ENCODE data around the gene SYT6.
A peak's percentile ranks its signal among the peaks of the same experiment; 100 is the strongest.

Gene SYT6

DNA sequence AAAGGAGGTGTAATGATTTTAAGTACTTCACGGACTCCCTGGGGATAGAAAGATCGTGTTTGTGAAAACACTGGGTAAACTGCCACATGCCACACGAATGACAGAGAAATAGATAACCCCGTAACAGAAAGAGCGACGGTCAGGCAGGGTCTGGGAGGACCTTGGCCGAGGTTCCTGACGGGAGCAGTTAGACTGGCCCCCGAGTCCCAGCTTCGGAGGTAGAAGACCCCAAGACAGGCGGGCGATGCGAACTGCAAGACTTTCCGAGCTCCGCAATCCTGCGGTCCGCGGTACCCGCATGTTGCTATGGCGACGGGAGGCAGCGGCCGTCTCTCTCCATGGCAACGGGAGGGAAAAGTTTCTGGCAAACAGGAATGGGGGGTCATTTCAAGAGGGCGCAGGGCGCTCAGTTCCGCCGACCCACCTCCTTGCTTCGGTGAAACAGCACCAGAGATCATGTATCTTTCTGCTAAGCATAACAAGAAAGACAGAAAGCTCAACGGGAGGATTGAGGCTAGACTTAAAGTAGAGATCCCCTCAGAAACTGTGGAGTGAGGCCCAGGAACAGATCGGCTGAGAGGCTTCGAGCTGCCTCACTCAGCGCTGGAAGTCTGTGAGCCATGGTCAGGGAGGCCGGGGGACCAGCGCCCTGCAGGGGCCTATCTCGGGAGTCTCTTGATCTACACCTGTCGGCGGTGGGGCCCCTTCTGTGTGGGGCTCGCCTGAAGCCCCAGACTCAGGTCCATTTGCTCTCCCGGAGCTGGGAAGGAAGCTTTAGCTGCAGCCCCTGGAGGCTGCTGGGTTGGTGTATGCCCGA, 685 bp upstream of the SYT6 start:
- DNase-seq = peak; percentile 62 to 89

DNA sequence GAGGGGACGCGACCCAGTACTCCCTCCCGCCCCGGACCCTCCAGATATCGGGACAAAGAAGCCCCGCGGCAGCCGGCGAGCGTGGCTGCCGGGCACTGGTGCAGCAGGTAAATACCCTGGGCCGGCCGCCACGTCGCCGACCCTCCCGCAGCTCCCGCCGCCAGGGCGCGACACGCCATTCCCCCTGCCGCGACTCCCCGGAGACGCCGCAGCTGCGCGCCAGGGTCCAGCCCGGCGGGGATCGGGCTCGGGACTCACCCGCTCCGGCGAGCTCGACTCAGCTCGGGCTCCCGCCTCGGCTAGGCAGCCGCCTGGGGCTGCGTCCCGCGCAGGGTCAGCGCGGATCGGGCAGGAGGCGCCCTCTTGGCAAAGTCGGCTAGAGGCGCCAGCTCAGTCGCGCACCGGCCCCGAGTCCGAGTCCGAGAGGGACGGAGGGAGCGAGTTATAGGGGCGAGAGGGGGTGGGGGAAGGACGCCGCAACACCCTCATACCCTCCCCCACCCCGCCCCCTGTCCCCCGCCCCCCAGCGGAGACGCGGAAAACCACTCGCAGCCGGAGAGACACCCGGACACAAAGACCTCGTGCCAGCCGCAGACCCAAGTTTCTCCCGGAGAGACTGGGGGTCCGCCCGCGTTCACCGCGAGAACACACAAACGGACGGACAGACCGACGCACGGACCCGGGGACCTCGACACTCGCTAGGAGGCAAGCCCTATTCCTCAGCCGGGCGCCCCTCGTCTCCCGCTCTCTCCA, 985 bp downstream of the SYT6 start:
- DNase-seq = peak; percentile 44 to 90

DNA sequence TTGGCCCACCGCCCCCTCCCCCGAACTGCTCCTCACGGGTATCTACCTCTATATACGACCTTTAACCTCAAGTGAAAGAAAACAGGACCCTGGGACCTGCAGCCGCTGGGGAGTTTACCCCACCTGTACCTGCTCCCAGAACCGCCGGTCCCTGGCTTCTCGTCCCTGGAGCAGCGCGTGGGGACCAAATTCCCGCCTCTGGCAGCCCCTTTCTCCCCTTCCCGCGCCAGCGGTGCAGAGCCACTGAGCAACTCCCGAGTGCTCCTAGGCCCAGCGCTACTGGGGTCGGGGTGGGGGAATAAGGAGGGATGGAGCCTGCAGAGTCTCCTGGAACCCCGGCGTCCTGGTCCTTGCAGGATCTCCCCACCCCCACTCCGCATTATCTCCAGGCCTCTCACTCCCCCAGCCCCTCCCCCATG, 1.6 kb downstream of the SYT6 start:
- peak; percentile 44 to 85 for DNase-seq

DNA sequence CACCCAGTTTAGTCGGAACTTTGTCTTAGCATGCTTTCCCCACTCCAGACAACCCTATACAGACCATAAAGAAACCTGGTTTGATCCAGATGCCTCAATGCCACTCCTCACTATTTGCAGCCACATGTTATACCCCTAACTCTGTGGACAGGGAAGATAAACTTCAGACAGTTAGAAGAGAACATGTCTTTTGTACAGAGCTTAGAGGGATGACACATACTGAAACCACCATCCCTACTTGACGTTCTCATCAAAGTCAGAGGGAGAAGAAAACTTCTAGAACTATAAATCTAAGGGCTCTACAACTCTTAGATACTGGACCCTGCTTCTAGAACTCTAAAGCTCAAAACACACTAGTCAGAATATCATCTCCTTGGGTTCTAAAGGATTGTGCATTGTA, 3.7 kb downstream of the SYT6 start:
- no peak for DNase-seq

DNA sequence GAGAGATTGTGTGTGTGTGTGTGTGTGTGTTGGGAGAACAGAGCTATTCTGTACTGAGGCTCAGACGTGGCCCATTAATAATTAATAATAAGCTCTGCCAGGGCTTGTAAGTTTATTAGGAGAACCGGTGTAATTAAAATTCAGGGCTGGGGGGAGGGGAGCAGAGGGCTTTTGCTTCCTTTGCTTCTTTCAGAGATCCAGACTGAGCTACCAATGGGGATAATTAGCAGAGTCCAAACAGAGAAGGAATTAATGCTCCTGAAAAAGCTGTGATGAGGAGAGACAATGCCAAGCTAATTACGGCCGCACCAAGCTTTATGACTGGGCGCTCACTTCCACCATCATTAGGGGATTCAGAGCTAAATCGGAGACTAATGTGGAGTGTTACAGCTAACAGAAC, 4.5 kb downstream of the SYT6 start:
- DNase-seq = no peak

DNA sequence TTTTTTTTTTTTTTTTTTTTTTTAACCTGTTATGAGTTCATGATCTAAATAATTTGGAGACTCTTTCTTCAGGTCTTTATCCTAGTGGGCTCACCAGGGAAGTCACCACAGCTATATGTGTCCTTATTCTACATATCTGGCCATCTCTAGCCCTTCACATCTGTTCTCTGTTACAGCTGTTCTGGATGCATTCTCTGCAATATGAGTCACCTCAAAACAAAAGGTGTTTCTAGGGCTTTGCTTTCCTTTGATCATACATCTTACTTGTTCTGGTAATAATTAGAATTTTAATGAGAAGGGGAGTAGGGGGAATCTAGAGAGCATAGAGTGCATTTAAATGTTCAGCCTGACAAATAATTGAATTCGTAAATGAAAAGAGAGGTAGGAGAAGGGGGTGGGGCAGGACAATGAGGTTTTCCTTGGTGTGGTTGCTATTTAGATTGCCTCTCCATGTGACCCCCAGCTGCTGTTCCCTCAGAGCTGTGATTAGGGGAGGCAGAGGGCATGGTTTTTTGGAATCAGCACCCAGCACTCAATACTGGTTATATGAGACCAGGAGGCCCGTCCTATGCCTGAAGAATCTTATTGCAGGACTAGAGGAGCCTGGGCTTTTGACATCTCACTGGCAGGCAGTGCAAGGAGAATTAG, 8.0 kb downstream of the SYT6 start:
- no peak for DNase-seq

DNA sequence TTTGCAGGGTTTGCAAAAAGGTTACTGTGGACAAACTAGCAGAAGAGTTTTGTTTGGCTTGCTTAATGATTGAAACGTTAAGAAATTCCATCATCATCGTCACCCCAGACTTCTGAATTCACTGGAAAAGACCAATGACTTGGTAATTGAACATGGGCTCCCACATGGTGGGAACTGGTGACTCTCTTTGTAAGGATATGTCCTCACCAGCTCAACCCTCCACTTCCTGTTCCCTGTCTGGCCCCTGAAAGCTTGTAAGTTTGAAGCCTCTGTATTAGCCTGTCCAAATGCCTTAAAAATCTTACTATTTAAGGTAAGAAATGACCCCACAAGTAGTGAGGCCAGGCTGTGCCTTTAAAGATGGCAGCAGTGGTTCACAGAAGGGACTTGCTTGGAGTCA, 9.7 kb downstream of the SYT6 start:
- no peak for DNase-seq

DNA sequence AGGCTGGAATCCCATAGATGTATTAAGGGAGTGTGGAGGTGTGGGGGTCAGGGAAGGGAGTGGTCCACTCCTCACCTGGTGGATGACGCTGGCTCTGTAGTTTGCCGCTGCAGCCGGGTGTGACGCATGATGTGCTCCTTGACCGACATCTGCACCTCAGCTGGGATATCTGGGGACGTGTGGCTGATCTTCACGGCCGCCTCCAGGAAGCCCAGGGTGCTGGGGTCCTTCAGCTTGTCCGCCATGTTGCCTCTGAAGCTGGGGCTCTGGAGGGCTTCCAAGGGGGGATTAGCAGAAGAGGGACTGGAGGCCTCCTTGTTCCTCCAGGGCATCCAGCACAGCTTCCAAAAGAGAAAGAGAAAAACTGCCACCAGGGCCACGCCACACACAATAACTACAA, 14.1 kb downstream of the SYT6 start:
- DNase-seq = no peak

DNA sequence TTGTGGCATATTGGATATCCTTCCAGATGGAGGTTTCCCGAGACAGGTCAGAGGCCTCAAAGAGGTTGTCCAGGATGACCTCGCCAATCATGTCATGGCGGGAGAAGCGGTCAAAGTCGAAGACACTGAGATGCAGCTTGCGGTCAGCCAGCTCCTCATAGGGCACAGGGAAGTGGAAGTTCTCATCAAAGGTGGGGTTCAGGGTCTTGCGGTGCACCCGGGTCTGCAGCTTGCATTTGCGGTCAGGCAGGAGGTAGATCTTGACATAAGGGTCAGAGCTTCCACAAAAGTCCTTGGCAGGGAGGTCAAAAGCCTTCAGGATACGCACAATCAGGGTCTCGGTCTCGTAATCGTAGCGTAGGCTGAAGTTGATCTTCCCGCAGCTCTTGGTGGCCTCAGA, 16.2 kb downstream of the SYT6 start:
- DNase-seq = no peak

DNA sequence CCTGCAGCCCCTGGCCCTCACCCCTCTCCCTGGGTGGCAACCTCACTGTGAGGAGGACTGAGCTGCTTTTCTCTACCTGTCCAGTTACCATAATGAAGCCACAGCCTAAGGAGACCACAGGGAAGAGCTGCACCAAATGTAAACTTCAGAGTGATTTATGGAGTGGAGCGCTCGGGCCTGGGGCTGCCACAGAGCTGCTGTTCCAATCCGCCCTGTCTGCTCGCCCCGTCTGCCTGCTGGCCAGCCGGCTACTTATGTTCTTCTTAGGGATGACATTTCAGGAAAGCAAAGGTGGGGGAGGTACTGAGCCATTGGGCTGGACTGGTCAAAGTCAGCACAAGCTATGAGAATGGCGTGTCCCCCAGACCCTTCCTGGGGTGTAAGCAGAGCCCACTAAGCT, 17.9 kb downstream of the SYT6 start:
- DNase-seq = no peak

DNA sequence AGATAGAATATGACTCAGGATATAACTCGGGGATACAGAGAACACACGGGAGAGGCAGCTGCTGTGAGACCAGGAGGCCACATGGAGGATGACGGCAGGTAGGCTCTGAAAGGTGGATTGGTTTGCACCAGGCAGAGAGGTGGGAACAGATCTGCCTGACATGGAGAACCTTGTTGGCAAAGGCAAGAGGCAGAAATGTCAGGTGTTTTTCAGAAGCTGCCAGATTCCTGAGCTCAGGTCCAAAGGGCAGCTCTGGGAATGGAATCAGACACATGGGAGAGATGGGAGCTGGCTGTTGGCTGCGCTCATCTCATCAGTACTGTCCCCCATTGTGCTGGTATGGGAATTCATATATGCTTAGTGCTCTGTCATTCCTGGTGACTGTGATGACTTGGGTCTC, 19.2 kb downstream of the SYT6 start:
- no peak for DNase-seq

DNA sequence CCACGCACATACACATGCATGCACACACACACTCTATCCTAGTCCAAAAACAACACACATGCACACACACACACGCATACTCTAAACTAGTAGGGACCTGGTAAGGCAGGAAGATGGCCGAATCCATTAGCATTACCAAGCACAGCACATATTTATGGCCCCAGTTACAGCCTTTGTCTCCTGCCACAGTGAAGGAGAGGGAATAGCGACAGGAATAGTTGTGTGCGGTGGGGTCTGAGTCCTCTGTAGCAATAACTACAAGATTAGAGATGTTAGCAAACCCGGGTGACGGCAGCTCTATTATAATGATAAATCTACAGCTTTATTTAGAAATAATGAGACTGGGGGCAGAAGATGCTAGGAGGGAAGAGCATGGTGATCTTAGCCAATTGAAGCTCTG, 20.5 kb downstream of the SYT6 start:
- DNase-seq = no peak

DNA sequence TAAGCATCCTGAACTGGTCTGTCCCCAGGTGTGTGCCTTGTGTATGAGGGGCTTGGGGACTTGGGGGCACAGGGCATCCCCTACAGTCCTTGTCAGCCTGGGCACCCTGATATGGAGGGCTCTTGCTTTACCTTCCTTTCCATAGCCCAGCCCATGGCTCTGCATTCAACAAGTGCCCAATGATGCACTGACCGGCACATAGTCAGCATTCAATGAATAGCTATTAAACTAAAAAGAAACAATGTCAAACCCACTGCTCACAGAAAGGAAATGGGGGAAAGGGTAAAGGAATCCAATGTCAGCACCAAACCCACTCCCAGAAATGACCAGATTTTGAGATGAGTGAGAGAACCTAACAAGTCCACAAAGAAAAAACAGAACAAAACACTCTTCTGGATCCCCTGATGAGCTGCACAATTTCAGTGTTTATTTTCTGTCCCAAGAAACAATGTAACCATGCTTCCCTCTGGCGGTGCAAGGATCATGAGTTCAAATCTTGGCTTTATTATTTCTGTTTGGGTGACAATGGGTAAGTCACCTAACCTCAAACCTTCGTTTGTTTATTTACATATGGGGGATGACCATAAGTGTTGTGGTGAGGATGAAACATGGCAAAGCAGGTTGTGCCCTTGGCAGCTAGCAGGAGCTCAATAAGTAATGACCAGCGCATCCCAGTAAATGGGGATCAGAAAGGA, 22.0 kb downstream of the SYT6 start:
- DNase-seq = no peak

DNA sequence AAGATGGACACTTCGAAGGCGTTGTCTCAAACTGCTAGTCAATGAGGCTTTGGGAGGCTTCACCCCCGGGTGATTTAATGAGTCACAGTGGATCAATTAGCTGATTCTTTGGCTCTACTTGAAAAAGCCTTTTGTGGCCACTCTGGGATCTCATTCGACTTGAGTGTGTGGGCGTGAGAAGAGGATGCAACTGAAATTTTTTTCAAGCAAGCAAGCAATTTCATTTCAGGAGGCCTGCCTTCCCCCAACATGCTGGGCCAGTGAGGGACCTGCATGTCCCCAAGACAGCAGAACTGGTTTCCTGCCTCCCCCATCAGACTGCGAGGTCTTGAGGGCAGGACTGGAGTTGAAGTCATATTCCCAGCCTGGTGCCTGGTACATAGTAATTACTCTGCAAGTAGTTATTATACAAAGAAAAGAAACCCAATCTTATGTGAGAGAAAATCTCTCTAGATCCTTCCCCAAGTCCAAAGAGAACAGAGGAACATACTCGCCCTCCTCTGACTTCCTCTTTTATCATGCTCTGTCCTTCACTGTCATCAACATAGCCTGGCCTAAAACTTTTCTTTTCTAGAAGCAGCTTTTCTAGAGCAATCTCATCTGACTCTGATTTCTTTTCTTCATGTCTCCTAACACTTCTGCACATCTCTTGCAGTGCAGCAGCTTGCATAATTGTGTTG, 22.7 kb downstream of the SYT6 start:
- no peak for DNase-seq

DNA sequence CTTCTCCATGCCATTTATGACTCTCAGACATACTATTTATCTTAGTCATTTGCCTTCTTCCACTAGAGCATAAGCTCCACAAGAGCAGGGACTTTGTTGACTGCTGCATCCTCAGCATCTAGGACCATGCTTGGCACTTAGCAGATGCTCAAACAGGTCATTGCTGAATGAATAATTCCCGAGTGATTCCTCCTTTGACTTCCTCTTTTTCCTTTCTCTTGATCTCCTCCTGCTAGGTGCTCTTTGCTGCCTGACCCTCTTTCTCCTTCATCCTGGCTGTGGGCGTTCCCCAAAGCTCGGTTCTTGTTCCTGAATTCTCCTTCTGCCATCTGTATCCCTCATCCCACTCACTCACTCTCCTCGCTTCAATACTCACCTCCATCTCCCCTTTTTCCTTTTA, 23.5 kb downstream of the SYT6 start:
- no peak for DNase-seq

DNA sequence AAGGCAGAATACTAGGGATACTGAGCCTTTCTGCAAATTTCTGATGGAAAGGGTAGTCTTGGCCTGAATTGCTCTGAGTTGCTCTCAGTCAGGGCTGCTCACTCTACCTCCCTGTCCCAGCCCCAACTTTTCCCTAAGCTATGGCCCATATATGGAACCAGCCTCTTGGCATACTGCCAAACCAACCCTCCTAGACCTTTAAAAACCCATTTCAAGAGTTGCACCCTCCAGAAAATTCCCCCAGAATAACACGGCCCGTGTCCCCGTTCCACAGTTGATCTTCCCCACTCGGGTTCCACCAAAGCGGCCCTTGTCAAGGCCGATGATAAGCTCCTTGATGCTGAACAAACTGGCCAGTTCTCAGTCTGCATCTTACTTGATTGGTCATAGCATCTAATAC, 25.4 kb downstream of the SYT6 start:
- no peak for DNase-seq

DNA sequence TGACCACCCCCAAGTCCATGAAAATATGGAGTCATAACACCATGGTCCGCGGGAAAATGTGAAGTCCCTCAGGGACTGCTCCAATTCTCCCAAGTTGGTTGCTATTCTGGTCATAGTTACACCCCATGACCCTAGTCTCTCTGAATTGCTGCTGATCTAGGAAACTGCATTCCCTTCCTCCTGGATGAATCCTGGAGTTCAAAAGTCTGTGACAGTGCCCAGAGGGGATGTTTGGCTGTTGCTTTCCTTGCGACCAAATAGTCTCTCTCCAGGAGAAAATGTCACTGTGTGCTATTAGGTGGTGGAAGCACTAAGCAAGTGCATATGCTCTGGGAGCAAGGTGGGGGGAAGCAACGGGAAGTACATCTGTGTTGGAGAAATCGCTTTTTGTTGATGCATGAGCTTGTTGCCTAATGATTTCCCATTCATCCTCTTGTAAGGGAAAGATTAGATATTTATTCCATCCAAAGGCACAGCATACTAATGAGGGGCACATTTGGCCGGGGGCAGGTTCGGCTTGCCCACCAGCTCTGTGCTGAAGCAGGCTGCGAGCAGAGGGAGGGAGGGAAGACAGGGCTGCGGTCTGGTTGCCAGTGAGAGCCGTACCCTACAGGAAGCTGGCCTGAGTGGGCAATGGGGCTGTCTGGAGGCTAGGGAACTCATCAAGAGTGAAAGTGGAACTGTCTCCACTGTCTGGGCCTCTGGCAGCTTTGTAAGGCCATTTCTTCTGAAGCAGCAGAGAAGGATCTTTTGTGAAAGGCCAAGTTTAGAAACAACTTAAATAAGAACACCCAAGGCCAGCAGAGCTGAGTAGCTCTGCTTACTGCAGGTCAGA, 27.2 kb downstream of the SYT6 start:
- DNase-seq = no peak

DNA sequence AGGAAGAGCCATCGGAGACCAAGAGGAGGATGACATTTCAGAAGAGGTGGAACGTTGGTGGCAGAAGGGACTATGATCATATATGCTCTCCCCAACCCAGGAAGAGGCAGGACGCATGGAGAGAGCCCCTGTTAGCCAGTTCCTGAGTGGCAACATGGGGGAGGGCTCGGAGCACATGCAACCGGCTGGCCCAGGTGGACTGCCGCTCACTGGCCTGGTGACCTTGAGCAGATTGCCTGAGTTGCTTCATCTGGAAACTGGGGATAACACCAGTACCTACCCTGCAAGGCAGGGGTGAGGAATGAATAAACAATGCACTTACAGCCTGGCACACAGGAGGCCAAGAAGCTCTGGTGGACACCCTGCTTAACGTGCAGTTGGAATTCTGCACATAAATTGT, 29.0 kb downstream of the SYT6 start:
- no peak for DNase-seq

DNA sequence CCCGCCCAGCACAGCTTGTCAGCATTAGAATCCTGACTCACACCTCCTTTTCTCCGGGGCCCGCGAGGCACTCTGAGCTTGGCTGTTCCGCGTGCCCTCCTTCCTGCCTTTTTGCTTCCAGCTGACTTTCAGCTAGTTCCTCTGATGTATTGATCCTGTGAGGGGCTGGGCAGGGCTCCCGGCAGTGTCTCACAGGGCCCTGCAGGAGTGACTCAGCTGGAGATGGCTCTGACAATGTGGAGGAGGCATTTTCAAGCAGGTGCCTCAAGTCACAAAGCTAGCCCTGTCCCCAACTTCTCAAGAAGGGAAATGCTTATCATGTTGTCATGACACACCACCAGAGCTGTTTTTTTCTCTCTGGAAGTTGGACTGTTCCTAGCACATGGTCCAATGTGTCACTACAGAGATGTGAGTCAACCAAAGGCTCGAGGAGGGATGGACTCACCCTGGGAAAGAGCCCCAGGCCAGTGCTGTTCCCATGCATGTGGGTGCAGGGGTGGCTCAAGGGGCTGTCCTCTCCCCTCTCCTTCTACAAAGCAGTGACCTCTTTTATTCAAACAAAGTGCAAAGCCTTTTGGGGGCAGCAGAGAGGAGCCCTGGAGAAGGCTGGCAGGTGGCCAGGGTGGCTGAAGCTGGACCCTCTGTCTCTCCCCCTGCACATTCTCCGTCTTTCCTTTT, 30.6 kb downstream of the SYT6 start:
- no peak for DNase-seq

DNA sequence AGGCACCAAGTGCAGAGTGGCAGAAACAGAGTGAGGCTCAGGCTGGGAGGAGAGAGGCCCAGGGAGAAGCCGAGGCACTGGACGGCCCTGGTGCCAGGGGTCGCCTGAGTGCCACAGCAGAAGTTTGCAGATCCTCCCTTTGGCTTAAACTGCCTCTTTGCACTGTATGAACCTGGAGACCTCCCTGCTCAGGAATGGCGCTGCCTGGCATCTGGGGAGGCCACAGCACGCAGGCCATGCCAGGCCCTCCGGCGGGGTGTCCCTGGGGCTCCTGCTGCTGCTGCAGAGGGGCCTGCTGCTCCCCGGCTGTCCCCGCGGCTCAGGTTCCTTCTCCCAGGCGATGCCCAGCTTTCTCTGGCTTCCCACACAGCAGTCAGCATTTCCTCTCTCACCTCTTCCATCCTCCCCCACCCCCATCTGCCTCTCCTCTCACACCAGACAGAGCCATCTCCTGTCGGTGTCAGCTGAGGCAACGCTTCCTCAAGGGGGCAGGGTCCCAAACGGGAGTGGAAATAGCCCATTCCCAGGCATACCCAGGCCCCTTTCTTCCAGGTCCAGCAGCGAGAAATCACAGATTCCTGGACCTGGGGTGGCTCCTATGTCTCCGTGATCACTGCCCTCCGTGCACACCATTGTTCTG, 35.2 kb downstream of the SYT6 start:
- DNase-seq = no peak

DNA sequence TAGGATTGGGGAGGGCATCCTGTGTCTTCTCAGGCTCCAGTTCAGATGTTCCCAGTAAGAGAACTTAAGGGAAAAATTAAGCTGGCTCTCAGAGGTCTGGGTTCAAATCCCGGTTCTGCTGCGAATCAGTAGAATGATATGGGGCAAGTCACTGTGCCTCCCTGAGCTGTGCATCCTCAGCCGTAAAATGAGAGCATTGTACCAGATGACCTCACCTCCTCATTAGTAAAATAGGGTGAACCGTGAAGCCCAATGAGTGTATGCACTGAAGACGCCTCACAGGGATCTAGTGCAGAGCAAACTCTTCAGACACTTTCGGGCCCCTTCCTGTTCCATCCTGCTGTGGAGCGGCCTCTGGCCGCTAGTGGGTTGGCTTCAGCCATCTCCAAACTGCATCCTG, 36.0 kb downstream of the SYT6 start:
- DNase-seq = no peak
